HTR-8/SVneo (cell line): ENCODE measurements around the gene RAB7A.
"Not testable (repeated sequence)": the region's sequence is repeated elsewhere in the genome, so short reads cannot be mapped to it uniquely, and the experiment has no call there.

Experiments
- DNase-seq: peaks from one replicate; pipeline ENCODE4 v3.0.0; 2011; ENCODE audit warnings: low spot score, mixed read lengths; ENCODE audit not compliant: insufficient read length
- FAIRE-seq: peaks from 2 replicates; lab custom pipeline; 2011; peaks lifted over from hg19 to GRCh38; lab: Jason Lieb, UNC

The RAB7A gene

GRCh38 chr3:128709506-128710210 lies 16.3 kb upstream of the RAB7A start:
- DNase-seq (no peak), FAIRE-seq (no peak)

- FAIRE-seq (peak; percentile 64), DNase-seq (no peak)
These were observed 15.1 kb upstream of the RAB7A start for GRCh38 chr3:128710816-128711433.

GRCh38 chr3:128712848-128713247 lies 13.1 kb upstream of the RAB7A start:
- FAIRE-seq (no peak), DNase-seq (no peak)

DNA sequence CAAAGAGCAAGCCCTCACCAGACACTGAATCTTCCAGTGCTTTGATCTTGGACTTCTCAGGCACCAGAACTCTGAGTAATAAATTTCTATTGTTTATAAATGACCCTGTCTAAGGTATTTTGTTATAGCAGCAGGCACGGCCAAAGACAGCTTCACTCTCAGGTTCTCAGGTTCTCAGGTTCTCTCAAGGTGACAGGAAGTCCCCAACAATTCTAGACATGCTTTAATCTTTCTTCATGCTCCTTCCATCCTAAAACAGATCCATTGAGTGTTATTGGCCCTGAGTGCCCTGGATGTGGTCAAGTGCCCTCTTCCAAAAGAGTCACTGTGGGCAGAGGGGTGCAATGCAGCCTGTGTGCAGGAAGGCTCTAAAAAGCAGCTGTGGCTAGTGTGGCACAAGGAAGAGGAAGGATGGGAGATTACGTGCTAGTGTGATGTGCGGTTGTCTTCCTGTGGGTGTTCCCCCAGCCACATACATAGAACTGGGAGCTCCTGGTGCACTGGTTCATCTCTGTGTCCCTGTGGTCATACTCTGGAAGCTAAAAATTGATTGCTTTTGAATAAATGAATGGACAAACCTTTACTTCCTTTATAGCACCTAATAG lies 11.0 kb upstream of the RAB7A start:
- DNase-seq (no peak), FAIRE-seq (no peak)

DNA sequence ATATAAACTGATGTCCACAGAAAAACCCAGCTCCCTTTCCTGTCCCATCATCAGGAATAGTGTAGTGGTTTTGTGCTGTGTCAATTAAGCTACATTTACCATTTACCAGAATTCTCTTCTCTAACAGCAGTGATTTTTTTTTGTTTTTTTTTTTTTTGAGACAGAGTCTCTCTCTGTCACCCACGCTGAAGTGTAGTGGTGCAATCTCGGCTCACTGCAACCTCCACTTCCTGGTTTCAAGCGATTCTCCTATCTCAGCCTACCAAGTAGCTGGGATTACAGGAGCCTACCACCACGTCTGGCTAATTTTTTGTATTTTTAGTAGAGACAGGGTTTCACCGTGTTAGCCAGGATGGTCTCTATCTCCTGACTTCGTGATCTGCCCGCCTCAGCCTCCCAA lies 7.1 kb upstream of the RAB7A start:
- DNase-seq, FAIRE-seq: not testable (repeated sequence)

GRCh38 chr3:128720891-128721290 lies 5.1 kb upstream of the RAB7A start:
- FAIRE-seq (no peak), DNase-seq (no peak)

GRCh38 chr3:128723477-128723876 lies 2.5 kb upstream of the RAB7A start:
- no peak for FAIRE-seq
- DNase-seq = no peak

GRCh38 chr3:128725547-128726022 lies 398 bp upstream of the RAB7A start:
- FAIRE-seq = no peak
- DNase-seq = no peak

DNA sequence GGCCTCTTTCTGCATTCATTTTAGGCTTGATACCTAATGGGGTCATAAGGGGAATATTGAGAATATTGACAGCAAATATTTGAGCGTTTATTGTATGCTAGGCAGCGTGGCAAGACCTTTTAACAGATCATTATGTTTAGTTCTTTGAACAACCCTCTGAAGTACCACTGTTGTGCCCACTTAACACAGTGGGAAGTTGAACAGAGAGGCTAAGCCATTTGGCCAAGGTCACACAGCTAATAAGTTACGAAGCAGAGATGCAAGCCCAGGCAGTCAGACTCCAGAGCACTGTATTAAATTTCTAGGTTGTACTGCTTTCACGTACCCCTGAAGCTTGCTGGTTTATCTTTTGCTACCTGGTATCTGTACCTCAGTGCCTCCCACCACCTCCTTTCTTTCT lies 1.1 kb downstream of the RAB7A start:
- no peak for FAIRE-seq
- DNase-seq = no peak

DNA sequence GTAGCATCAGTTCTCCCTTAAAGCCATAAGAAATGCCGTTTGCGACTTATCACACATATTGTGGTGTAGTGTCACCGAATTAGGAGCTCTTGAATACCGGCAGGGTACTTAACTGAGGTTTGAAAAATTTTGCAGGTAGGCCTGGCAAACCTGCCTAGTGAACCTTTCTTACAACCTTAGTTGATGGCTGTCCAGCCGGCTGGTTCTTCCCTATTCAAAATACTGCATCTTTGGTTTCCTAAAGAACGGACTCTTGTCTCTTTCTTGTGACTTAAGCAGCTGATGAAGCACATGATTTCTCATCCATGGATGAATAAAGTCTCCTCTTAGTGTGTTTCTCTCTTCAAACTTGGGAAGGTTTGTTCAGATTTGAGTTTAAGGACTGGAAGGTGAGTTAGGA lies 1.5 kb downstream of the RAB7A start:
- DNase-seq = no peak
- no peak for FAIRE-seq

DNA sequence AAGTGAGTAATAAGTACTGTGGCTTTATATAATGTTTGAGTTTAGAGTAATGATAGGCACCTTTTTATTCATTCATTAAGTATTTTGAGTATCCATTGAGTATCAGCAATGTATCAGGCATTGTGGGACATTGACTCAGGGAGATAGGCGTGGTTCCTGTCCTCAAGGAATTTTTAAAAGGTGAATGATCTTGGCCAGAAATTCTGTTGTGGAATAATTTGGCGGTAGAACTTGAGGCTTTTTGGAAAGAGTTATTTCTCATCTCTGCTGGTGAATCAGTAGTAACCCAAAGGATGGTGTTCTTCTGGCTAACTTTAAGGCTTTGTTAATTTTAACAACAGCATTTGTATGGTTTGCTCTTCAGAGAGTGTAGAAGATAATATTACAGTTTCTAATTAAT lies 2.0 kb downstream of the RAB7A start:
- DNase-seq (no peak), FAIRE-seq (no peak)

DNA sequence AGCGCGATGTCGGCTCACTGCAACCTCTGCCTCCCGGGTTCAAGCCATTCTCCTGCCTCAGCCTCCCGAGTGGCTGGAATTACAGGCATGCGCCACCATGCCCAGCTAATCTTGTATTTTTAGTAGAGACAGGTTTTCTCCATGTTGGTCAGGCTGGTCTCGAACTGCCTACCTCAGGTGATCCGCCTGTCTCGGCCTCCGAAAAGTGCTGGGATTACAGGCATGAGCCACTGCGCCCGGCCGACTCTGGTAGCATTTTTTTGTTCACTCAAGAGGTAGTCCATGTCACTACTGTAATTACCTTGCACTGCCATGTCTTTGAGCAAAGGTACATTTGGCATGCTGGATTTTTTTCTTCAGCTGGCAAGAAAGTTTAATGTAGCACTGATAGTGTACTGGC lies 2.5 kb downstream of the RAB7A start:
- not testable (repeated sequence) for FAIRE-seq

GRCh38 chr3:128730471-128730870 lies 4.5 kb downstream of the RAB7A start:
- DNase-seq = no peak
- FAIRE-seq = no peak

More for the DNA sequence above, 2.5 kb downstream of the RAB7A start:
- not testable (repeated sequence) for DNase-seq

- FAIRE-seq = no peak
- no peak for DNase-seq
These were observed 8.7 kb downstream of the RAB7A start for GRCh38 chr3:128734523-128735189.

GRCh38 chr3:128735287-128735686 lies 9.3 kb downstream of the RAB7A start:
- FAIRE-seq (no peak), DNase-seq (no peak)

- FAIRE-seq (no peak), DNase-seq (no peak)
These were observed 9.9 kb downstream of the RAB7A start for GRCh38 chr3:128735884-128736283.

DNA sequence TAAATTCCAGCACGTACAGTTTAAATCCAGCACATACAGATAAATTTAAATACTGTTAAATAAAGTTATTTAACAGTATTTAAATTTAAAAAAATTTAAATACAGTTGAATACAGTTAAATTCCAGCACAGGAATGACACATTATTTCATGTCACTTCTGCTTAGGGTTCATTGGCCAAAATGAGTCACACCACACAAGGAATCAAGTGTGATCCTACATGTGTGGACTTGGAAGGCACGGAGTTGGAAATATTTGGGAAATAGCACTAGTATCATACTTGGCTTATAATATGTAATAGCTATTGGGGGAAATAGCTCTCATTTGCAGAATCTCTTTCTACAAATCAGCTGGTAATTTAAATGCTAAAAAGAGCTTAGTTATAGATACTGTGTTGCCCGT lies 10.6 kb downstream of the RAB7A start:
- FAIRE-seq (no peak), DNase-seq (no peak)

GRCh38 chr3:128740621-128741020 lies 14.6 kb downstream of the RAB7A start:
- FAIRE-seq = no peak
- no peak for DNase-seq

DNA sequence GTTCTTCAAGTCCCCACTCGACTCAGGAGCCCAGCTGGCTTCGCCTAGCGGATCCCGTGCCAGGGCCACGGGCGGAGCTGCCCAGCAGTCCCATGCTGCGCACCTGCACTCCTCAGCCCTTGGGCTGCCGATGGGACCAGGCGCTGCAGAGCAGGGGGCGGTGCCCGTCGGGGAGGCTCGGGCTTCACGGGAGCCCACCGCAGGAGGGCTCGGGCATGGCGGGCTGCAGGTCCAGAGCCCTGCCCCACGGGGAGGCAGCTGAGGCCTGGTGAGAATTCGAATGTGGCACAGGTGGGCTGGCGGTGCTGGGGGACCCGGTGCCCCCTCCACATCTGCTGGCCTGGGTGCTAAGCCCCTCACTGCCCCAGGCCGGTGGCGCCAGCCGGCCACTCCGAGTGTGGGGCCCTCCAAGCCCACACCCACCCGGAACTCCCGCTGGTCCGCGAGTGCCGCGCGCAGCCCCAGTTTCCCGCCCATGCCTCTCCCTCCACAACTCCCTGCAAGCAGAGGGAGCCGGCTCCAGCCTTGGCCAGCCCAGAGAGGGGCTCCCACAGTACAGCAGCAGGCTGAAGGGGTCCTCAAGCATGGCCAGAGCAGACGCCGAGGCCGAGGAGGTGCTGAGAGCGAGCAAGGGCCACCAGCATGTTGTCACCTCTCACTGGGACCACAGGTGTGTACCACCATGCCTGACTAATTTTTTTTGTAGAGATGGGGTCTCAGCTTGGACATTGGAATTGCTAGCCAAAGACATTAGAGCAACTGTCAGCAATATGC lies 17.0 kb downstream of the RAB7A start:
- no peak for DNase-seq
- no peak for FAIRE-seq

DNA sequence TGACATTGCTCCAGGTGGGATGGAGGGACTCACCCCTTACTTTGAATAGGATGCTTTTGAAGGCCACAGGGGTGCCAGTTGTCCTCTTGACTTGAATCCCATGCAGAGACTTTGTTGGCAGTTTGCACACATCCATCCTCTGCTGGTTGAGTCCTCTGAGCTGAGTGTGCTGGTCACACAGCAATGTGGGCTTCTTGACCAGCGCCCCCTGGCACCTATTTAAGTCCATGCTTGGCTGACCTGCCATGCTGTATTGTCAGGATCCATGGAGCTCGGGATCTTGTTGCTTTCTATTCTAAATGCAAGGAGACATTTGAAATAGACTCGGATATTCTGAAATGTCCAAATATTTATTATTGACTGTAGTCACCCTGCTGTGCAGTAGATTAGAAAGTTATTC lies 19.8 kb downstream of the RAB7A start:
- DNase-seq = no peak
- FAIRE-seq = no peak
